HEK293 (cell line): ENCODE data around the gene COQ8B.

ENCODE experiments used
- CTCF ChIA-PET: fragments of 350-600 bp; formaldehyde crosslinking; extraction: SDS; loops from one replicate; lab custom pipeline; 2021; ENCODE audit warnings: antibody characterized with exemption; lab: Yijun Ruan, JAX
- POLR2A ChIA-PET: fragments of 300-600 bp; formaldehyde crosslinking; extraction: SDS; loops from one replicate; lab custom pipeline; 2020; ENCODE audit warnings: antibody characterized with exemption, inconsistent platforms; lab: Yijun Ruan, JAX
- H3K27ac ChIP-seq: fragments of 200-500 bp; sonication (Bioruptor generic); 2 replicates; pipeline ENCODE4 v1.5.1; 2014; ENCODE audit warnings: low read depth, low read length, control low read depth, inconsistent platforms; ENCODE audit errors: extremely low read depth
- H3K36me3 ChIP-seq, 2 experiments: fragments of 200-500 bp in 1 of 2; sonication (Bioruptor generic) in 1 of 2; 1 replicate in 1 of 2; 2 replicates in 1 of 2; pipeline ENCODE4 v1.5.1; 2014 to 2017; ENCODE audit warnings: inconsistent platforms in 2 of 2, low read length in 2 of 2; ENCODE audit not compliant: control insufficient read depth in 2 of 2, insufficient read depth in 1 of 2
- H3K4me1 ChIP-seq: fragments of 200-500 bp; sonication (Bioruptor generic); 2 replicates; pipeline ENCODE4 v1.5.1; 2014; ENCODE audit warnings: mild to moderate bottlenecking, low read length, inconsistent platforms; ENCODE audit not compliant: control insufficient read depth, insufficient read depth
- H3K4me3 ChIP-seq: 2 replicates; pipeline ENCODE4 v1.5.1; 2011; ENCODE audit warnings: low read depth, mild to moderate bottlenecking, control low read depth, low read length, moderate library complexity
- H3K9me3 ChIP-seq: fragments of 200-500 bp; sonication (Bioruptor generic); 2 replicates; pipeline ENCODE4 v1.5.1; 2014; ENCODE audit warnings: low read depth, low read length, inconsistent platforms; ENCODE audit not compliant: control insufficient read depth, insufficient read depth
- ELK4 ChIP-seq: IDR thresholded peaks from 2 replicates; pipeline ENCODE4 v1.6.1; 2011; ENCODE audit warnings: mild to moderate bottlenecking, low read depth, low read length, borderline replicate concordance
- GLIS1 ChIP-seq: fragments of 450-650 bp; formaldehyde crosslinking; IDR thresholded peaks from 2 replicates; pipeline ENCODE4 v1.5.1; 2016; ENCODE audit warnings: missing biosample characterization, missing genetic modification characterization
- INSM2 ChIP-seq: fragments of 450-650 bp; formaldehyde crosslinking; IDR thresholded peaks from 2 replicates; pipeline ENCODE4 v1.5.1; 2016; ENCODE audit warnings: missing biosample characterization, missing genetic modification characterization
- KLF10 ChIP-seq: fragments of 450-650 bp; IDR thresholded peaks from 2 replicates; pipeline ENCODE4 v1.5.1; 2018; ENCODE audit warnings: missing biosample characterization, mild to moderate bottlenecking, missing genetic modification characterization
- OSR2 ChIP-seq: fragments of 450-650 bp; formaldehyde crosslinking; IDR thresholded peaks from 2 replicates; pipeline ENCODE4 v1.5.1; 2016; ENCODE audit warnings: missing biosample characterization, missing genetic modification characterization
- ZNF155 ChIP-seq: fragments of 450-650 bp; formaldehyde crosslinking; IDR thresholded peaks from 2 replicates; pipeline ENCODE4 v1.5.1; 2016; ENCODE audit warnings: missing biosample characterization, missing genetic modification characterization
- ZNF19 ChIP-seq: fragments of 450-650 bp; formaldehyde crosslinking; IDR thresholded peaks from 2 replicates; pipeline ENCODE4; 2016; ENCODE audit warnings: missing biosample characterization, missing genetic modification characterization, low read depth
- ZNF248 ChIP-seq: fragments of 450-650 bp; formaldehyde crosslinking; IDR thresholded peaks from 2 replicates; pipeline ENCODE4 v1.5.1; 2017; ENCODE audit warnings: missing biosample characterization, missing genetic modification characterization
- ZNF488 ChIP-seq: fragments of 450-650 bp; formaldehyde crosslinking; IDR thresholded peaks from 2 replicates; pipeline ENCODE4 v1.5.1; 2016; ENCODE audit warnings: missing biosample characterization, missing genetic modification characterization
- ZNF501 ChIP-seq: fragments of 450-650 bp; formaldehyde crosslinking; IDR thresholded peaks from 2 replicates; pipeline ENCODE4 v1.5.1; 2016; ENCODE audit warnings: missing biosample characterization, missing genetic modification characterization
- ZNF514 ChIP-seq: fragments of 450-650 bp; formaldehyde crosslinking; IDR thresholded peaks from 2 replicates; pipeline ENCODE4 v1.5.1; 2016; ENCODE audit warnings: missing biosample characterization, missing genetic modification characterization
- ZNF521 ChIP-seq: fragments of 450-650 bp; formaldehyde crosslinking; IDR thresholded peaks from 2 replicates; pipeline ENCODE4 v1.5.1; 2017; ENCODE audit warnings: missing biosample characterization, mild to moderate bottlenecking, missing genetic modification characterization
- ZNF544 ChIP-seq: fragments of 450-650 bp; formaldehyde crosslinking; IDR thresholded peaks from 2 replicates; pipeline ENCODE4 v1.5.0; 2017; ENCODE audit warnings: missing biosample characterization, missing genetic modification characterization
- ZNF658 ChIP-seq: fragments of 450-650 bp; formaldehyde crosslinking; IDR thresholded peaks from 2 replicates; pipeline ENCODE4; 2016; ENCODE audit warnings: missing biosample characterization, missing genetic modification characterization
- ZNF707 ChIP-seq: fragments of 450-650 bp; formaldehyde crosslinking; IDR thresholded peaks from 2 replicates; pipeline ENCODE4 v1.5.1; 2016; ENCODE audit warnings: missing biosample characterization, missing genetic modification characterization
- ZNF830 ChIP-seq: fragments of 450-650 bp; IDR thresholded peaks from 2 replicates; pipeline ENCODE4 v1.5.0; 2018; ENCODE audit warnings: missing biosample characterization, missing genetic modification characterization, low read depth, mild to moderate bottlenecking, moderate library complexity
- ZXDB ChIP-seq: fragments of 450-650 bp; formaldehyde crosslinking; IDR thresholded peaks from 2 replicates; pipeline ENCODE4 v1.5.1; 2016; ENCODE audit warnings: missing biosample characterization, missing genetic modification characterization
- TF ChIP-seq, protein P1 (sequence below): fragments of 450-650 bp; formaldehyde crosslinking; IDR thresholded peaks from 2 replicates; pipeline ENCODE4 v1.5.1; 2016; ENCODE audit warnings: missing biosample characterization, missing genetic modification characterization

The COQ8B gene

DNA sequence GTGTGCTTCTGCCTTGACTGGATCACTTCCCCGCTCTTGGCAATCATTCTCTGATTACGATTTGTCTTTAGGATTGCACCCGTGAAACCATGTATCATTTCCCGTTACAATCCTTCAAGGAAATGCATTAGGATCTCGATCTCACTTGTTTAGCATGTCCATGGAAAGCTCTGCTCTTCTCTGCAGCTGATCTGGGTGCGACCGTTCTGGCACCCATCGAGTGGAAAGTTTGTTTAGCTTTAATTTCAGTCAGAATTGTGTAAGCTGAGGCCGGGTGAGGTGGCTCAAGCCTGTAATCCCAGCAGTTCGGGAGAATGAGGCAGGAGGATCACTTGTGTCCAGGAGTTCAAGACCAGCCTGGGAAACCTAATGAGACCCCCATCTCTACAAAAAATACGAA lies 57.1 kb downstream of the COQ8B start:
- 0 out of 2 replicates have a peak, but pooled peaks have one; percentile 35 for TF ChIP-seq ZNF521 (tag by site-specific recombination)
- TF ChIP-seq ZNF155 (tag by site-specific recombination), result no peak
- Histone ChIP-seq H3K4me3 (no peak overlapping the region), H3K27ac (no peak overlapping the region), H3K36me3 (no peaks in the 10 kb centered on the region), H3K9me3 (no peaks in the 10 kb centered on the region), H3K4me1 (peaks cover 8% of the 10 kb centered on the region)
- ChIA-PET POLR2A (interaction anchor here (0.6 kb wide), 1 partner anchor 516 kb away, joined by 4 read pairs; no protein-coding TSS in a partner anchor), CTCF (interaction anchor here (0.6 to 4.6 kb wide), 7 partner anchors 14 to 501 kb away, joined by 3 to 49 read pairs (median 4); partner anchors contain the start of gene LTBP4)

DNA sequence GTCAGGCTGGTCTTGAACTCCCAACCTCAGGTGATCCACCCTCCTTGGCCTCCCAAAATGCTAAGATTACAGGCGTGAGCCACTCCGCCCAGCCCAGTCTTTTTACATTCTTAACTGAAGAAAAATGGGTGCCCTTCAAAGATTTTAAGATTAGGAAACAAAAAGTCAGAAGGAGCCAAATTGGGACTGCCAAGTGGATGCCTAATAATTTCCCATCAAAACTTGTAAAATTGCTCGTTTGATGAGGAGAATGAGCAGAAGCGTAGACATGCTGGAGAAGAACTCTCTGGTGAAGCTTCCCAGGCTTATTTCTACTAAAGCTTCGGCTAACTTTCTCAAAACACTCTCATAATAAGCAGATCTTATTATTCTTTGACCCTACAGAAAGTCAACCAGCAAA lies 57.6 kb downstream of the COQ8B start:
- no peak overlapping the region for H3K4me3 ChIP-seq
- H3K4me1 ChIP-seq, result peaks cover 8% of the 10 kb centered on the region
- no peaks in the 10 kb centered on the region for H3K36me3 ChIP-seq
- no peaks in the 10 kb centered on the region for H3K9me3 ChIP-seq
- no peak for TF ChIP-seq ZNF707 (tag by site-specific recombination)
- TF ChIP-seq ZNF501 (tag by site-specific recombination), result no peak
- TF ChIP-seq, protein P1, sequence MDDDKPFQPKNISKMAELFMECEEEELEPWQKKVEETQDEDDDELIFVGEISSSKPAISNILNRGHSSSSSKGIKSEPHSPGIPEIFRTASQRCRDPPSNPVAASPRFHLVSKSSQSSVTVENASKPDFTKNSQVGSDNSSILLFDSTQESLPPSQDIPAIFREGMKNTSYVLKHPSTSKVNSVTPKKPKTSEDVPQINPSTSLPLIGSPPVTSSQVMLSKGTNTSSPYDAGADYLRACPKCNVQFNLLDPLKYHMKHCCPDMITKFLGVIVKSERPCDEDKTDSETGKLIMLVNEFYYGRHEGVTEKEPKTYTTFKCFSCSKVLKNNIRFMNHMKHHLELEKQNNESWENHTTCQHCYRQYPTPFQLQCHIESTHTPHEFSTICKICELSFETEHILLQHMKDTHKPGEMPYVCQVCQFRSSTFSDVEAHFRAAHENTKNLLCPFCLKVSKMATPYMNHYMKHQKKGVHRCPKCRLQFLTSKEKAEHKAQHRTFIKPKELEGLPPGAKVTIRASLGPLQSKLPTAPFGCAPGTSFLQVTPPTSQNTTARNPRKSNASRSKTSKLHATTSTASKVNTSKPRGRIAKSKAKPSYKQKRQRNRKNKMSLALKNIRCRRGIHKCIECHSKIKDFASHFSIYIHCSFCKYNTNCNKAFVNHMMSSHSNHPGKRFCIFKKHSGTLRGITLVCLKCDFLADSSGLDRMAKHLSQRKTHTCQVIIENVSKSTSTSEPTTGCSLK, result no peak
- no peak for TF ChIP-seq ZNF658 (tag by site-specific recombination)
- no peak for TF ChIP-seq INSM2 (tag by site-specific recombination)
- TF ChIP-seq ZNF514, result no peak
- TF ChIP-seq ZNF544 (tag by site-specific recombination), result no peak
- TF ChIP-seq KLF10 (tag by site-specific recombination), result no peak
- TF ChIP-seq GLIS1 (tag by site-specific recombination), result no peak
- no peak for TF ChIP-seq ZNF248
- no peak for TF ChIP-seq OSR2 (tag by site-specific recombination)
- TF ChIP-seq ZNF19 (tag by site-specific recombination), result no peak
- TF ChIP-seq ZNF830 (tag by site-specific recombination), result no peak
- no peak for TF ChIP-seq ELK4
- TF ChIP-seq ZNF488 (tag by site-specific recombination), result no peak
- TF ChIP-seq ZXDB, result no peak
- no peak overlapping the region for H3K27ac ChIP-seq
- ChIA-PET CTCF (interaction anchor here (0.6 to 4.6 kb wide), 6 partner anchors 24 to 502 kb away, joined by 3 to 49 read pairs (median 4); partner anchors contain the start of gene LTBP4), POLR2A (no interaction called here)
